ENCODE data around the gene LYSMD1. TPM values are rescaled to one million over a fixed set of nuclear protein-coding genes. Genes with fewer than 3 reads are reported as not detected.

The LYSMD1 gene
- total and polyA plus RNA-seq, 2 donors (not counting 1 experiment from before 2014, with no cell fraction given) = 4.6 to 9.7 TPM

- no peak for DNase-seq (ENCODE audit: low read depth in 2 of 2)
These were observed 7.4 kb downstream of the LYSMD1 start for GRCh38 chr1:151158326-151158725.

DNA sequence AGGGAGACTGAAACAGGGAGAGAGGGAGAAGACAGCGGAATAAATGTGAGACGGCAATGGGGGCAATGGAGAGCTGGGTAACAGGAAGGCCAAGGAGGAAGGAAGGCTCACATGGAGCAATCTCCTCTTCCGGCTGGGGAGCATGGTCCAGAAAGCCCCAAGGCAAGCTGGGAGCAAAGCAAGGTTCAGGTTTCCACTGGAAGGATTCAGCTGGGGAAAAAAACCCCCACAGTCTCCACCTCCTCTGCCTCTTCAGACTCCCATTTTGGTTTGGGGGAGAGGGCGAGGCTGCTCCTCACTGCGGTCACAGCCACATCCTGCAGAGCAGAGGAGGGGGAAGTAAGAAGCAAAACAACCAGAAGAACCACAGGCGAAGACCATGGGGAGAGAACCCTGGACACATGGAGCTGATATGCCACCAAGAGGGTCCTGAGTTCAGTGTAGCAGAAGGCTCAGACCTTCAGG, 8.6 kb downstream of the LYSMD1 start:
- H3K27ac ChIP-seq (ENCODE audit: insufficient read depth, low read length) = no peak overlapping the region
- no peaks in the 10 kb centered on the region for H4K20me1 ChIP-seq (ENCODE audit: control insufficient read depth, extremely low read depth, insufficient read depth, low read length)
- H3K9me3 ChIP-seq (ENCODE audit: control insufficient read depth, insufficient read depth, low read depth, low read length) = no peaks in the 10 kb centered on the region
- no peak for DNase-seq (ENCODE audit: low read depth in 2 of 2)
- no peak overlapping the region for H3K4me2 ChIP-seq (ENCODE audit: extremely low read depth, insufficient read depth, low read length)
- H3K79me2 ChIP-seq (ENCODE audit: control insufficient read depth, insufficient read depth, low read length) = no peaks in the 10 kb centered on the region
- peaks cover 3% of the 10 kb centered on the region for H3K36me3 ChIP-seq (ENCODE audit: control insufficient read depth, insufficient read depth, low read length)
- no peaks in the 10 kb centered on the region for H3K27me3 ChIP-seq (ENCODE audit: control insufficient read depth, insufficient read depth, low read length)
- H3K9ac ChIP-seq (ENCODE audit: insufficient read depth, low read length) = no peak overlapping the region
- no peaks in the 10 kb centered on the region for H3K4me1 ChIP-seq (ENCODE audit: control insufficient read depth, extremely low read depth, insufficient read depth, low read length)
- TF ChIP-seq EZH2 (IDR thresholded peaks at IDR 0.05; ENCODE audit: low read length, missing control alignments) = no peak
- H3K4me3 ChIP-seq (replicated peaks in 1 of 4; ENCODE audit: control extremely low read depth in 1 of 4, insufficient read depth in 1 of 4, low read depth in 3 of 4, low read length in 4 of 4) = no peak overlapping the region
- no peak overlapping the region for H2AFZ ChIP-seq (ENCODE audit: low read length)

More at GRCh38 chr1:151158326-151158725, 7.4 kb downstream of the LYSMD1 start:
- Histone ChIP-seq H4K20me1 (ENCODE audit: control insufficient read depth, extremely low read depth, insufficient read depth, low read length) (no peaks in the 10 kb centered on the region), H3K79me2 (ENCODE audit: control insufficient read depth, insufficient read depth, low read length) (no peaks in the 10 kb centered on the region), H3K36me3 (ENCODE audit: control insufficient read depth, insufficient read depth, low read length) (peaks cover 3% of the 10 kb centered on the region), H3K9me3 (ENCODE audit: control insufficient read depth, insufficient read depth, low read depth, low read length) (no peaks in the 10 kb centered on the region), H3K27me3 (ENCODE audit: control insufficient read depth, insufficient read depth, low read length) (no peaks in the 10 kb centered on the region), H3K9ac (ENCODE audit: insufficient read depth, low read length) (no peak overlapping the region), H3K27ac (ENCODE audit: insufficient read depth, low read length) (no peak overlapping the region), H3K4me3 (replicated peaks in 1 of 4; ENCODE audit: control extremely low read depth in 1 of 4, insufficient read depth in 1 of 4, low read depth in 3 of 4, low read length in 4 of 4) (no peak overlapping the region), H2AFZ (ENCODE audit: low read length) (no peak overlapping the region), H3K4me2 (ENCODE audit: extremely low read depth, insufficient read depth, low read length) (no peak overlapping the region), H3K4me1 (ENCODE audit: control insufficient read depth, extremely low read depth, insufficient read depth, low read length) (no peaks in the 10 kb centered on the region)
- TF ChIP-seq EZH2 (IDR thresholded peaks at IDR 0.05; ENCODE audit: low read length, missing control alignments) = no peak
- no peak for TF ChIP-seq CTCF (conservative IDR thresholded peaks at IDR 0.05 in 1 of 2, IDR thresholded peaks at IDR 0.05 in 1 of 2; ENCODE audit: low read depth in 1 of 2, low read length in 2 of 2)

GRCh38 chr1:151156515-151156819, 9.2 kb downstream of the LYSMD1 start, which contains the start of gene TNFAIP8L2:
Gene TNFAIP8L2, plus strand, starts transcription at chr1:151156649. Its CDS starts 2,049 bp downstream, at chr1:151158698.
- Histone ChIP-seq H3K4me2 (ENCODE audit: extremely low read depth, insufficient read depth, low read length) (no peak within 1 kb of the TSS), H3K79me2 (ENCODE audit: control insufficient read depth, insufficient read depth, low read length) (no peaks in the 10 kb centered on the region), H4K20me1 (ENCODE audit: control insufficient read depth, extremely low read depth, insufficient read depth, low read length) (no peaks in the 10 kb centered on the region), H3K4me3 (replicated peaks in 1 of 4; ENCODE audit: control extremely low read depth in 1 of 4, insufficient read depth in 1 of 4, low read depth in 3 of 4, low read length in 4 of 4) (no peak within 1 kb of the TSS), H2AFZ (ENCODE audit: low read length) (no peak within 1 kb of the TSS), H3K27me3 (ENCODE audit: control insufficient read depth, insufficient read depth, low read length) (no peaks in the 10 kb centered on the region), H3K36me3 (ENCODE audit: control insufficient read depth, insufficient read depth, low read length) (peaks cover 3% of the 10 kb centered on the region), H3K27ac (ENCODE audit: insufficient read depth, low read length) (no peak within 1 kb of the TSS), H3K9ac (ENCODE audit: insufficient read depth, low read length) (no peak within 1 kb of the TSS), H3K9me3 (ENCODE audit: control insufficient read depth, insufficient read depth, low read depth, low read length) (no peaks in the 10 kb centered on the region), H3K4me1 (ENCODE audit: control insufficient read depth, extremely low read depth, insufficient read depth, low read length) (no peaks in the 10 kb centered on the region)
- TF ChIP-seq EZH2 (IDR thresholded peaks at IDR 0.05; ENCODE audit: low read length, missing control alignments) (no peak), CTCF (conservative IDR thresholded peaks at IDR 0.05 in 1 of 2, IDR thresholded peaks at IDR 0.05 in 1 of 2; ENCODE audit: low read depth in 1 of 2, low read length in 2 of 2) (no peak)
- no peak for DNase-seq (ENCODE audit: low read depth in 2 of 2)

All from fibroblast of lung (primary cell).